SH-SY5Y (cell line): ENCODE data around the gene DDX6.

ENCODE experiments used
- GATA2 ChIP-seq: IDR thresholded peaks from 2 replicates; pipeline ENCODE4 v1.6.1; 2011; ENCODE audit warnings: mild to moderate bottlenecking, low read depth, low read length
- GATA3 ChIP-seq: IDR thresholded peaks from 2 replicates; pipeline ENCODE4 v1.6.1; 2011; ENCODE audit warnings: low read depth, mild to moderate bottlenecking, low read length, moderate library complexity

DNA sequence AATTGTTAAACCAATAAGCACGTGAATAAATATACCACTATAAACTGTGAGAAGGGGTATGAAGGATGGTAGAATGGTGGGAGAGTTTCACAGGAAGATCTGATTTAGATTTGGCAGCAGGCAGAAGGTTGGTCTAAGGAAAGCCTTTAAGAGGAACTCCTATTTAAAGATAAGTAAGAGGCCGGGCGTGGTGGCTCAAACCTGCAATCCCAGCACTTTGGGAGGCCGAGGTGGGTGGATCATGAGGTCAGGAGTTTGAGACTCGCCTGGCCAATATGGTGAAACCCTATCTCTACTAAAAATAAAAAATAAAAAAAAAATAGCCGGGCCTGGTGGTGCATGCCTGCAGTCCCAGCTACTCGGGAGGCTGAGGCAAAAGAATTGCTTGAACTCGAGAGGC, 46.9 kb upstream of the DDX6 start:
- TF ChIP-seq GATA2 (no peak), GATA3 (no peak)
